GM18502 (cell line): ENCODE measurements around the gene OPN4.

ENCODE experiments used
- ATAC-seq: cut with Tn5 transposase; IDR thresholded peaks from one replicate; pipeline ENCODE4 v1.9.1; 2021; ENCODE audit warnings: mild to moderate bottlenecking; ENCODE audit not compliant: unreplicated experiment, poor library complexity

OPN4 gene

GRCh38 chr10:86661161-86662025 lies 7.0 kb downstream of the OPN4 start:
- ATAC-seq, result no peak

- no peak for ATAC-seq
These were observed 8.1 kb downstream of the OPN4 start for GRCh38 chr10:86662186-86663045.

GRCh38 chr10:86663046-86663345 lies 8.6 kb downstream of the OPN4 start:
- ATAC-seq, result no peak

GRCh38 chr10:86663576-86664339 lies 9.4 kb downstream of the OPN4 start:
- ATAC-seq, result no peak

- ATAC-seq, result no peak
These were observed 10.2 kb downstream of the OPN4 start for GRCh38 chr10:86664341-86665217.

- ATAC-seq, result no peak
These were observed 10.9 kb downstream of the OPN4 start for GRCh38 chr10:86665218-86665607.

- no peak for ATAC-seq
These were observed 11.5 kb downstream of the OPN4 start for GRCh38 chr10:86665868-86666267.

GRCh38 chr10:86666538-86666937 lies 12.2 kb downstream of the OPN4 start:
- no peak for ATAC-seq

GRCh38 chr10:86667421-86668181 lies 13.3 kb downstream of the OPN4 start:
- no peak for ATAC-seq

- ATAC-seq, result peak; percentile 67
These were observed 14.2 kb downstream of the OPN4 start, which contains the start of gene LDB3 for GRCh38 chr10:86668297-86669165. Gene LDB3 (plus strand): TSS chr10:86668511. CDS start chr10:86668692, 181 bp downstream.

- ATAC-seq, result no peak
These were observed 16.0 kb downstream of the OPN4 start for GRCh38 chr10:86670290-86670811.

- no peak for ATAC-seq
These were observed 16.5 kb downstream of the OPN4 start for GRCh38 chr10:86670876-86671275.

- ATAC-seq, result no peak
These were observed 17.1 kb downstream of the OPN4 start for GRCh38 chr10:86671419-86671818.

- ATAC-seq, result no peak
These were observed 17.8 kb downstream of the OPN4 start for GRCh38 chr10:86671985-86672710.

GRCh38 chr10:86673216-86673826 lies 19.0 kb downstream of the OPN4 start:
- no peak for ATAC-seq

- ATAC-seq, result no peak
These were observed 19.7 kb downstream of the OPN4 start for GRCh38 chr10:86673827-86674581.
